SK-N-SH (cell line): ENCODE measurements around the gene NAPG.

Experiments
- EP300 ChIP-seq, 2 experiments: IDR thresholded peaks; 2 replicates each; pipeline versions ENCODE4 v1.4.0 to v1.6.1; 2012; ENCODE audit warnings: borderline replicate concordance in 1 of 2, low read depth in 1 of 2, low read length in 1 of 2
- GABPA ChIP-seq: IDR thresholded peaks from 2 replicates; pipeline ENCODE4 v1.4.0; 2012; ENCODE audit warnings: low read depth, mild to moderate bottlenecking
- IRF3 ChIP-seq: fragments of 150-350 bp; IDR thresholded peaks from 2 replicates; pipeline ENCODE4 v1.6.1; 2016; ENCODE audit warnings: mild to moderate bottlenecking, low read depth, low read length
- JUND ChIP-seq: IDR thresholded peaks from 2 replicates; pipeline ENCODE4 v1.4.0; 2012
- MXI1 ChIP-seq: IDR thresholded peaks from 2 replicates; pipeline ENCODE4 v1.6.1; 2012; ENCODE audit warnings: mild to moderate bottlenecking, low read depth, low read length, improper control_type of control experiment
- NFIC ChIP-seq: IDR thresholded peaks from 2 replicates; pipeline ENCODE4 v1.4.0; 2012; ENCODE audit warnings: borderline replicate concordance
- POLR2AphosphoS5 ChIP-seq: IDR thresholded peaks from 2 replicates; pipeline ENCODE4 v1.6.1; 2012; ENCODE audit warnings: low read depth, low read length
- RAD21 ChIP-seq: IDR thresholded peaks from 2 replicates; pipeline ENCODE4 v1.6.1; 2012; ENCODE audit warnings: mild to moderate bottlenecking, low read length
- RCOR1 ChIP-seq: fragments of 150-350 bp; IDR thresholded peaks from 2 replicates; pipeline ENCODE4 v1.6.1; 2017; ENCODE audit warnings: antibody characterized with exemption, low read length
- RFX5 ChIP-seq: IDR thresholded peaks from 2 replicates; pipeline ENCODE4 v1.6.1; 2012; ENCODE audit warnings: mild to moderate bottlenecking, improper control_type of control experiment, low read length
- SIN3A ChIP-seq: IDR thresholded peaks from 2 replicates; pipeline ENCODE4 v1.6.1; 2012; ENCODE audit warnings: low read depth, mild to moderate bottlenecking, low read length, moderate library complexity, borderline replicate concordance
- TAF1 ChIP-seq: IDR thresholded peaks from 2 replicates; pipeline ENCODE4 v1.6.1; 2012; ENCODE audit warnings: low read depth, mild to moderate bottlenecking, low read length, moderate library complexity, borderline replicate concordance
- TEAD4 ChIP-seq: IDR thresholded peaks from 2 replicates; pipeline ENCODE4 v1.4.0; 2012; ENCODE audit warnings: mild to moderate bottlenecking, borderline replicate concordance; ENCODE audit not compliant: insufficient read depth
- TF ChIP-seq, protein P1 (sequence below): fragments of 200-600 bp; sonication (generic); IDR thresholded peaks from 2 replicates; pipeline ENCODE4 v1.6.1; 2017; ENCODE audit warnings: antibody characterized with exemption, mild to moderate bottlenecking, moderate library complexity

DNA sequence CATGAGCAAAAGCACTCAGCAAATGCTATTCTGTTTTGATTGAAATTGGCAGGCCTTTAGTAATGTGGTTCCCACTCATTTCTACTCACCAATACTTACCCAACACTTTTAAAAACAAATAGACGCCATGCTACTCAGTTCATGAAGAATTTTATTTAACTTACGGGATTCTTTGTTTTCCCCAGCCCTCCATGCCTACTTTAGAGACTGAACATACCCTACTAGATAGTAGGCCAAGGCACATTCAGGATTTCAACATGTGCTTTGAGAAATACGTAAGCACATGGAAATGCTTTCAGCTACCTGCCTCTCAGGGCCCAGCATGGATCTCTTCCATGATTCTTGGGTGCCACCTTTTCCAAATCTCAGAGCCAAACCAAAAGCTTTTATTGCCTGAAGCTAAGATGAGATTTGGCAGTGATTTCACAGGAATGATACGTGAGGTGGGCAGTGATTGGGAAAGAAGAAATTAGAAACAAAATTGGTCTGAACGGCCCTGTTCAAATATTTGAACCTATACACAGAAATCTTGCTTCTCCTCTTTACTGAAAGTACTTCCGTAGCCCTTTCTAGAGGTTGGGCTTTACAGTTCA, 31.4 kb downstream of the NAPG start:
- TF ChIP-seq IRF3 (no peak), NFIC (no peak), RCOR1 (no peak), TAF1 (no peak), TEAD4 (no peak), SIN3A (no peak), GABPA (no peak), RAD21 (no peak), JUND (no peak), EP300 (IDR thresholded peaks at IDR 0.05; ENCODE audit: borderline replicate concordance in 1 of 2, low read depth in 1 of 2, low read length in 1 of 2) (no peak), RFX5 (no peak), POLR2AphosphoS5 (no peak), MXI1 (no peak)
- TF ChIP-seq, protein P1, sequence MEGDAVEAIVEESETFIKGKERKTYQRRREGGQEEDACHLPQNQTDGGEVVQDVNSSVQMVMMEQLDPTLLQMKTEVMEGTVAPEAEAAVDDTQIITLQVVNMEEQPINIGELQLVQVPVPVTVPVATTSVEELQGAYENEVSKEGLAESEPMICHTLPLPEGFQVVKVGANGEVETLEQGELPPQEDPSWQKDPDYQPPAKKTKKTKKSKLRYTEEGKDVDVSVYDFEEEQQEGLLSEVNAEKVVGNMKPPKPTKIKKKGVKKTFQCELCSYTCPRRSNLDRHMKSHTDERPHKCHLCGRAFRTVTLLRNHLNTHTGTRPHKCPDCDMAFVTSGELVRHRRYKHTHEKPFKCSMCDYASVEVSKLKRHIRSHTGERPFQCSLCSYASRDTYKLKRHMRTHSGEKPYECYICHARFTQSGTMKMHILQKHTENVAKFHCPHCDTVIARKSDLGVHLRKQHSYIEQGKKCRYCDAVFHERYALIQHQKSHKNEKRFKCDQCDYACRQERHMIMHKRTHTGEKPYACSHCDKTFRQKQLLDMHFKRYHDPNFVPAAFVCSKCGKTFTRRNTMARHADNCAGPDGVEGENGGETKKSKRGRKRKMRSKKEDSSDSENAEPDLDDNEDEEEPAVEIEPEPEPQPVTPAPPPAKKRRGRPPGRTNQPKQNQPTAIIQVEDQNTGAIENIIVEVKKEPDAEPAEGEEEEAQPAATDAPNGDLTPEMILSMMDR, result no peak
